ENCODE data around the gene DNMT3B. TPM values are rescaled to one million over a fixed set of nuclear protein-coding genes. Genes with fewer than 3 reads are reported as not detected.

Gene DNMT3B
- total RNA-seq, 1 experiment from 2014 or later = 682 TPM

DNA sequence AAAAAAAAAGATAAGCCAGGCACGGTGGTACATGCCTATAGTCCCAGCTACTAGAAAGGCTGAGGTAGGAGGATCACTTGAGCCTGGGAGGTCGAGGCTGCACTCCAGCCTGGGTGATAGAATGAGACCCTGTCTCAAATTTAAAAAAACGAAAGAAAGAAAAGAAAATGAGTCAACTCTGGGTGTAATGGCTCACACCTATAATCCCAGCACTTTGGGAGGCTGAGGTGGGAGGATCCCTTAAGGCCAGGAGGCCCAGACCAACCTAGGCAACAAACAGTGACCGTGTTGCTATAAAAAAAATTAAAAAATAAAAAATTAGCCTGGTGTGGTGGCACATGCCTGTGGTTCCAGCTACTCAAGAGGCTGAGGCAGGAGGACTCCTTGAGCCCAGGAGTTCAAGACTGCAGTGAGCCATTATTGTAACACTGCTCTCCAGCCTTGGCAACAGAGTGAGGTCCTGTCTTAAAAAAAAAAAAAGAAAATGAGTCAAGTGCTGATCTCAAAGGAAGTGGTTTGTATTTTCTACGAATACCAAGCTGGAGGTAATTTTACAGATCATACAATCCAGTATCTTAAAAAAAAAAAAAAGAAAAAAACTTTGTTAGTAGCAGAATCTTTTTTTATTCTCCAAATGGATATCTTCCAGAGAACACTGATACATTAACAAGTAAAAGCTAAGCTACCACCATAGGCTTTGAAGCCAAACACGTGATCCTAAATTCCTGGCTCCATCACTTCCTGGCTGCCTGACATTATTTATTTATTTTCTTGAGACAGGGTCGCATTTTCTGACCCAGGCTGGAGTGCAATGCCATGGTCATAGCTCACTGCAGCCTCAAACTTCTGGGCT, 24.6 kb upstream of the DNMT3B start:
- ChIA-PET CTCF (interaction anchor here (0.6 to 2.6 kb wide), 3 partner anchors 41 to 72 kb away, joined by 3 to 15 read pairs (median 3); no protein-coding TSS in a partner anchor), POLR2A (interaction anchor here (0.7 kb wide), 1 partner anchor 733 kb away, joined by 4 read pairs; no protein-coding TSS in a partner anchor)
- no peak for TF ChIP-seq NR1H2 (CRISPR knock-in tag; IDR thresholded peaks at IDR 0.05)
- no peak for TF ChIP-seq ZNF121 (CRISPR knock-in tag; IDR thresholded peaks at IDR 0.05)
- no peak for TF ChIP-seq ZNF317 (CRISPR knock-in tag; IDR thresholded peaks at IDR 0.05; ENCODE audit: borderline replicate concordance, low read depth)
- TF ChIP-seq, protein P1, sequence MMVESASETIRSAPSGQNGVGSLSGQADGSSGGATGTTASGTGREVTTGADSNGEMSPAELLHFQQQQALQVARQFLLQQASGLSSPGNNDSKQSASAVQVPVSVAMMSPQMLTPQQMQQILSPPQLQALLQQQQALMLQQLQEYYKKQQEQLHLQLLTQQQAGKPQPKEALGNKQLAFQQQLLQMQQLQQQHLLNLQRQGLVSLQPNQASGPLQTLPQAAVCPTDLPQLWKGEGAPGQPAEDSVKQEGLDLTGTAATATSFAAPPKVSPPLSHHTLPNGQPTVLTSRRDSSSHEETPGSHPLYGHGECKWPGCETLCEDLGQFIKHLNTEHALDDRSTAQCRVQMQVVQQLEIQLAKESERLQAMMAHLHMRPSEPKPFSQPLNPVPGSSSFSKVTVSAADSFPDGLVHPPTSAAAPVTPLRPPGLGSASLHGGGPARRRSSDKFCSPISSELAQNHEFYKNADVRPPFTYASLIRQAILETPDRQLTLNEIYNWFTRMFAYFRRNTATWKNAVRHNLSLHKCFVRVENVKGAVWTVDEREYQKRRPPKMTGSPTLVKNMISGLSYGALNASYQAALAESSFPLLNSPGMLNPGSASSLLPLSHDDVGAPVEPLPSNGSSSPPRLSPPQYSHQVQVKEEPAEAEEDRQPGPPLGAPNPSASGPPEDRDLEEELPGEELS (CRISPR knock-in tag; IDR thresholded peaks at IDR 0.05) = no peak
- TF ChIP-seq, protein P2, sequence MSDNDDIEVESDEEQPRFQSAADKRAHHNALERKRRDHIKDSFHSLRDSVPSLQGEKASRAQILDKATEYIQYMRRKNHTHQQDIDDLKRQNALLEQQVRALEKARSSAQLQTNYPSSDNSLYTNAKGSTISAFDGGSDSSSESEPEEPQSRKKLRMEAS (CRISPR knock-in tag; IDR thresholded peaks at IDR 0.05) = no peak
- TF ChIP-seq ZNF416 (CRISPR knock-in tag; IDR thresholded peaks at IDR 0.05) = no peak
- TF ChIP-seq, protein P3, sequence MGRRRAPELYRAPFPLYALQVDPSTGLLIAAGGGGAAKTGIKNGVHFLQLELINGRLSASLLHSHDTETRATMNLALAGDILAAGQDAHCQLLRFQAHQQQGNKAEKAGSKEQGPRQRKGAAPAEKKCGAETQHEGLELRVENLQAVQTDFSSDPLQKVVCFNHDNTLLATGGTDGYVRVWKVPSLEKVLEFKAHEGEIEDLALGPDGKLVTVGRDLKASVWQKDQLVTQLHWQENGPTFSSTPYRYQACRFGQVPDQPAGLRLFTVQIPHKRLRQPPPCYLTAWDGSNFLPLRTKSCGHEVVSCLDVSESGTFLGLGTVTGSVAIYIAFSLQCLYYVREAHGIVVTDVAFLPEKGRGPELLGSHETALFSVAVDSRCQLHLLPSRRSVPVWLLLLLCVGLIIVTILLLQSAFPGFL (CRISPR knock-in tag; IDR thresholded peaks at IDR 0.05; ENCODE audit: borderline replicate concordance) = no peak
- TF ChIP-seq GABPB1 (CRISPR knock-in tag; IDR thresholded peaks at IDR 0.05) = no peak
- no peak for TF ChIP-seq TEAD1 (CRISPR knock-in tag; IDR thresholded peaks at IDR 0.05)
- no peak for TF ChIP-seq ZNF263 (CRISPR knock-in tag; IDR thresholded peaks at IDR 0.05; ENCODE audit: low read depth)
- TF ChIP-seq, protein P4, sequence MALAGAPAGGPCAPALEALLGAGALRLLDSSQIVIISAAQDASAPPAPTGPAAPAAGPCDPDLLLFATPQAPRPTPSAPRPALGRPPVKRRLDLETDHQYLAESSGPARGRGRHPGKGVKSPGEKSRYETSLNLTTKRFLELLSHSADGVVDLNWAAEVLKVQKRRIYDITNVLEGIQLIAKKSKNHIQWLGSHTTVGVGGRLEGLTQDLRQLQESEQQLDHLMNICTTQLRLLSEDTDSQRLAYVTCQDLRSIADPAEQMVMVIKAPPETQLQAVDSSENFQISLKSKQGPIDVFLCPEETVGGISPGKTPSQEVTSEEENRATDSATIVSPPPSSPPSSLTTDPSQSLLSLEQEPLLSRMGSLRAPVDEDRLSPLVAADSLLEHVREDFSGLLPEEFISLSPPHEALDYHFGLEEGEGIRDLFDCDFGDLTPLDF (CRISPR knock-in tag; IDR thresholded peaks at IDR 0.05) = no peak
- TF ChIP-seq HMGA2 (CRISPR knock-in tag; IDR thresholded peaks at IDR 0.05) = no peak
- no peak for TF ChIP-seq CREM (CRISPR knock-in tag; IDR thresholded peaks at IDR 0.05)
- TF ChIP-seq, protein P5, sequence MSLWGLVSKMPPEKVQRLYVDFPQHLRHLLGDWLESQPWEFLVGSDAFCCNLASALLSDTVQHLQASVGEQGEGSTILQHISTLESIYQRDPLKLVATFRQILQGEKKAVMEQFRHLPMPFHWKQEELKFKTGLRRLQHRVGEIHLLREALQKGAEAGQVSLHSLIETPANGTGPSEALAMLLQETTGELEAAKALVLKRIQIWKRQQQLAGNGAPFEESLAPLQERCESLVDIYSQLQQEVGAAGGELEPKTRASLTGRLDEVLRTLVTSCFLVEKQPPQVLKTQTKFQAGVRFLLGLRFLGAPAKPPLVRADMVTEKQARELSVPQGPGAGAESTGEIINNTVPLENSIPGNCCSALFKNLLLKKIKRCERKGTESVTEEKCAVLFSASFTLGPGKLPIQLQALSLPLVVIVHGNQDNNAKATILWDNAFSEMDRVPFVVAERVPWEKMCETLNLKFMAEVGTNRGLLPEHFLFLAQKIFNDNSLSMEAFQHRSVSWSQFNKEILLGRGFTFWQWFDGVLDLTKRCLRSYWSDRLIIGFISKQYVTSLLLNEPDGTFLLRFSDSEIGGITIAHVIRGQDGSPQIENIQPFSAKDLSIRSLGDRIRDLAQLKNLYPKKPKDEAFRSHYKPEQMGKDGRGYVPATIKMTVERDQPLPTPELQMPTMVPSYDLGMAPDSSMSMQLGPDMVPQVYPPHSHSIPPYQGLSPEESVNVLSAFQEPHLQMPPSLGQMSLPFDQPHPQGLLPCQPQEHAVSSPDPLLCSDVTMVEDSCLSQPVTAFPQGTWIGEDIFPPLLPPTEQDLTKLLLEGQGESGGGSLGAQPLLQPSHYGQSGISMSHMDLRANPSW (CRISPR knock-in tag; conservative IDR thresholded peaks at IDR 0.05; ENCODE audit: low read depth) = no peak
- no peak for TF ChIP-seq SP1 (CRISPR knock-in tag; conservative IDR thresholded peaks at IDR 0.05)
- TF ChIP-seq, protein P6, sequence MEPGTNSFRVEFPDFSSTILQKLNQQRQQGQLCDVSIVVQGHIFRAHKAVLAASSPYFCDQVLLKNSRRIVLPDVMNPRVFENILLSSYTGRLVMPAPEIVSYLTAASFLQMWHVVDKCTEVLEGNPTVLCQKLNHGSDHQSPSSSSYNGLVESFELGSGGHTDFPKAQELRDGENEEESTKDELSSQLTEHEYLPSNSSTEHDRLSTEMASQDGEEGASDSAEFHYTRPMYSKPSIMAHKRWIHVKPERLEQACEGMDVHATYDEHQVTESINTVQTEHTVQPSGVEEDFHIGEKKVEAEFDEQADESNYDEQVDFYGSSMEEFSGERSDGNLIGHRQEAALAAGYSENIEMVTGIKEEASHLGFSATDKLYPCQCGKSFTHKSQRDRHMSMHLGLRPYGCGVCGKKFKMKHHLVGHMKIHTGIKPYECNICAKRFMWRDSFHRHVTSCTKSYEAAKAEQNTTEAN (CRISPR knock-in tag; IDR thresholded peaks at IDR 0.05) = no peak
- no peak for TF ChIP-seq GRHL2 (CRISPR knock-in tag; IDR thresholded peaks at IDR 0.05; ENCODE audit: insufficient replicate concordance, severe bottlenecking)
- TF ChIP-seq, protein P7, sequence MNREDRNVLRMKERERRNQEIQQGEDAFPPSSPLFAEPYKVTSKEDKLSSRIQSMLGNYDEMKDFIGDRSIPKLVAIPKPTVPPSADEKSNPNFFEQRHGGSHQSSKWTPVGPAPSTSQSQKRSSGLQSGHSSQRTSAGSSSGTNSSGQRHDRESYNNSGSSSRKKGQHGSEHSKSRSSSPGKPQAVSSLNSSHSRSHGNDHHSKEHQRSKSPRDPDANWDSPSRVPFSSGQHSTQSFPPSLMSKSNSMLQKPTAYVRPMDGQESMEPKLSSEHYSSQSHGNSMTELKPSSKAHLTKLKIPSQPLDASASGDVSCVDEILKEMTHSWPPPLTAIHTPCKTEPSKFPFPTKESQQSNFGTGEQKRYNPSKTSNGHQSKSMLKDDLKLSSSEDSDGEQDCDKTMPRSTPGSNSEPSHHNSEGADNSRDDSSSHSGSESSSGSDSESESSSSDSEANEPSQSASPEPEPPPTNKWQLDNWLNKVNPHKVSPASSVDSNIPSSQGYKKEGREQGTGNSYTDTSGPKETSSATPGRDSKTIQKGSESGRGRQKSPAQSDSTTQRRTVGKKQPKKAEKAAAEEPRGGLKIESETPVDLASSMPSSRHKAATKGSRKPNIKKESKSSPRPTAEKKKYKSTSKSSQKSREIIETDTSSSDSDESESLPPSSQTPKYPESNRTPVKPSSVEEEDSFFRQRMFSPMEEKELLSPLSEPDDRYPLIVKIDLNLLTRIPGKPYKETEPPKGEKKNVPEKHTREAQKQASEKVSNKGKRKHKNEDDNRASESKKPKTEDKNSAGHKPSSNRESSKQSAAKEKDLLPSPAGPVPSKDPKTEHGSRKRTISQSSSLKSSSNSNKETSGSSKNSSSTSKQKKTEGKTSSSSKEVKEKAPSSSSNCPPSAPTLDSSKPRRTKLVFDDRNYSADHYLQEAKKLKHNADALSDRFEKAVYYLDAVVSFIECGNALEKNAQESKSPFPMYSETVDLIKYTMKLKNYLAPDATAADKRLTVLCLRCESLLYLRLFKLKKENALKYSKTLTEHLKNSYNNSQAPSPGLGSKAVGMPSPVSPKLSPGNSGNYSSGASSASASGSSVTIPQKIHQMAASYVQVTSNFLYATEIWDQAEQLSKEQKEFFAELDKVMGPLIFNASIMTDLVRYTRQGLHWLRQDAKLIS (CRISPR knock-in tag; IDR thresholded peaks at IDR 0.05; ENCODE audit: borderline replicate concordance) = no peak
- TF ChIP-seq FOXP1 (CRISPR knock-in tag; IDR thresholded peaks at IDR 0.05; ENCODE audit: borderline replicate concordance) = no peak
- Mint-ChIP-seq H3K36me3 (peaks cover 6% of the 10 kb centered on the region), H3K27ac (no peak overlapping the region), H3K27me3 (ENCODE audit: low read depth) (no peaks in the 10 kb centered on the region), H3K4me1 (peaks cover 16% of the 10 kb centered on the region), H3K9me3 (no peaks in the 10 kb centered on the region), H3K4me3 (no peak overlapping the region)
- DNase-seq (ENCODE audit: low spot score) (no peak), ATAC-seq (no peak)

All from WTC11 (cell line).